Muscle of arm (tissue), 12 donors: ENCODE measurements around the gene PPP1R14B. TPM values are rescaled to one million over a fixed set of nuclear protein-coding genes. Genes with fewer than 3 reads are reported as not detected.

Source experiments
- polyA plus RNA-seq, 12 donors: library from polyadenylated mRNA; unstranded; fragments of 120-200 nt; gene quantifications; one replicate each; pipeline ENCODE4 v1.2.1, GENCODE V29; 2013; ENCODE audit not compliant: insufficient read length in 12 of 12

PPP1R14B gene
- polyA plus RNA-seq, 12 donors = 126 to 218 (median 167) TPM; not detected in 1

Other genes starting within 250 kb of the PPP1R14B start
- gene FLRT1, start 211.0 kb downstream of the PPP1R14B start, polyA plus RNA-seq = 1 to 10 TPM in 11 of 12 donors, not detected in 1; 1.8 to 8.4 (median 2.7) TPM
- gene MACROD1, start 80.8 kb downstream of the PPP1R14B start, polyA plus RNA-seq = 100 to 1,000 TPM in 1 of 12 donors, 10 to 100 TPM in 10, not detected in 1; 41.1 to 129 (median 55.2) TPM
- 100 to 1,000 TPM in 11 of 12 donors, not detected in 1; 119 to 165 (median 139) TPM for gene STIP1, start 60.8 kb downstream of the PPP1R14B start, polyA plus RNA-seq
- gene FERMT3, start 40.2 kb downstream of the PPP1R14B start, polyA plus RNA-seq = 10 to 100 TPM in 1 of 12 donors, 1 to 10 TPM in 10, not detected in 1; 5.2 to 16.7 (median 7.5) TPM
- 100 to 1,000 TPM in 1 of 12 donors, 10 to 100 TPM in 10, not detected in 1; 30.8 to 142 (median 65.8) TPM for gene TRPT1, start 20.8 kb downstream of the PPP1R14B start, polyA plus RNA-seq
- 10 to 100 TPM in 11 of 12 donors, not detected in 1; 13.1 to 47.0 (median 17.1) TPM for gene NUDT22, start 20.7 kb downstream of the PPP1R14B start, polyA plus RNA-seq
- 10 to 100 TPM in 11 of 12 donors, not detected in 1; 41.1 to 71.1 (median 51.5) TPM for gene DNAJC4, start 16.4 kb downstream of the PPP1R14B start, polyA plus RNA-seq
- gene VEGFB, start 12.4 kb downstream of the PPP1R14B start, polyA plus RNA-seq = 100 to 1,000 TPM in 1 of 12 donors, 10 to 100 TPM in 10, not detected in 1; 71.0 to 113 (median 89.8) TPM
- gene FKBP2, start 5.8 kb downstream of the PPP1R14B start, polyA plus RNA-seq = 100 to 1,000 TPM in 1 of 12 donors, 10 to 100 TPM in 10, not detected in 1; 37.5 to 114 (median 39.5) TPM
- 10 to 100 TPM in 6 of 12 donors, 1 to 10 TPM in 5, not detected in 1; 8.5 to 18.9 (median 10.4) TPM for gene PLCB3, start 4.6 kb upstream of the PPP1R14B start, polyA plus RNA-seq
- 10 to 100 TPM in 11 of 12 donors, not detected in 1; 19.3 to 52.4 (median 24.6) TPM for gene BAD, start 37.7 kb upstream of the PPP1R14B start, polyA plus RNA-seq
- gene GPR137, start 38.9 kb upstream of the PPP1R14B start, polyA plus RNA-seq = 10 to 100 TPM in 11 of 12 donors, not detected in 1; 14.1 to 32.9 (median 17.1) TPM
- not detected for gene KCNK4, start 44.4 kb upstream of the PPP1R14B start, polyA plus RNA-seq
- gene CATSPERZ, start 53.4 kb upstream of the PPP1R14B start, polyA plus RNA-seq = not detected
- 10 to 100 TPM in 11 of 12 donors, not detected in 1; 11.9 to 55.5 (median 20.2) TPM for gene ESRRA, start 58.6 kb upstream of the PPP1R14B start, polyA plus RNA-seq
- gene TRMT112, start 70.6 kb upstream of the PPP1R14B start, polyA plus RNA-seq = 100 to 1,000 TPM in 11 of 12 donors, not detected in 1; 142 to 254 (median 166) TPM
- 100 to 1,000 TPM in 11 of 12 donors, not detected in 1; 107 to 165 (median 124) TPM for gene PRDX5, start 71.2 kb upstream of the PPP1R14B start, polyA plus RNA-seq
- gene CCDC88B, start 93.3 kb upstream of the PPP1R14B start, polyA plus RNA-seq = 10 to 100 TPM in 1 of 12 donors, 1 to 10 TPM in 10, not detected in 1; 2.5 to 10.7 (median 3.4) TPM
- gene RPS6KA4, start 112.2 kb upstream of the PPP1R14B start, polyA plus RNA-seq = 10 to 100 TPM in 11 of 12 donors, not detected in 1; 10.0 to 49.8 (median 11.9) TPM